GM18858 (cell line): Measurements from ENCODE around the gene TERT.

ENCODE experiments used
- ATAC-seq: cut with Tn5 transposase; IDR thresholded peaks from one replicate; pipeline ENCODE4 v1.9.1; 2021; ENCODE audit not compliant: unreplicated experiment

TERT gene

GRCh38 chr5:1222621-1223277 is 72.1 kb downstream of the TERT start:
- no peak for ATAC-seq

GRCh38 chr5:1222147-1222546 is 72.7 kb downstream of the TERT start:
- no peak for ATAC-seq

GRCh38 chr5:1221721-1222120 is 73.1 kb downstream of the TERT start:
- no peak for ATAC-seq

- no peak for ATAC-seq
Measured at GRCh38 chr5:1220831-1221230, 74.0 kb downstream of the TERT start.

GRCh38 chr5:1220351-1220750 is 74.5 kb downstream of the TERT start:
- no peak for ATAC-seq

GRCh38 chr5:1219768-1220100 is 75.1 kb downstream of the TERT start:
- ATAC-seq = no peak

- ATAC-seq = no peak
Measured at GRCh38 chr5:1219098-1219767, 75.6 kb downstream of the TERT start.

- ATAC-seq = no peak
Measured at GRCh38 chr5:1218351-1219080, 76.4 kb downstream of the TERT start.

GRCh38 chr5:1217596-1218206 is 77.2 kb downstream of the TERT start:
- ATAC-seq = no peak

GRCh38 chr5:1216918-1217295 is 78.0 kb downstream of the TERT start:
- no peak for ATAC-seq

- ATAC-seq = no peak
Measured at GRCh38 chr5:1216211-1216917, 78.5 kb downstream of the TERT start.

GRCh38 chr5:1215320-1216096 is 79.4 kb downstream of the TERT start:
- no peak for ATAC-seq

GRCh38 chr5:1214936-1215220 is 80.0 kb downstream of the TERT start:
- no peak for ATAC-seq

GRCh38 chr5:1214163-1214935 is 80.5 kb downstream of the TERT start:
- ATAC-seq = no peak

GRCh38 chr5:1213508-1214162 is 81.2 kb downstream of the TERT start:
- ATAC-seq = no peak

GRCh38 chr5:1212881-1213280 is 82.0 kb downstream of the TERT start:
- no peak for ATAC-seq

- ATAC-seq = no peak
Measured at GRCh38 chr5:1212271-1212670, 82.6 kb downstream of the TERT start.

GRCh38 chr5:1211701-1212100 is 83.2 kb downstream of the TERT start:
- no peak for ATAC-seq

GRCh38 chr5:1210832-1211251 is 84.0 kb downstream of the TERT start:
- ATAC-seq = no peak
